Erythroblast (primary cell): Measurements from ENCODE around the gene JAZF1.

ENCODE experiments used
- GATA1 ChIP-seq: IDR thresholded peaks from 2 replicates; pipeline ENCODE4 v1.6.1; 2011; ENCODE audit warnings: low read depth, mild to moderate bottlenecking, control low read depth, low read length, moderate library complexity
- POLR2A ChIP-seq: IDR thresholded peaks from 2 replicates; pipeline ENCODE4 v1.6.1; 2011; ENCODE audit warnings: mild to moderate bottlenecking, low read length

DNA sequence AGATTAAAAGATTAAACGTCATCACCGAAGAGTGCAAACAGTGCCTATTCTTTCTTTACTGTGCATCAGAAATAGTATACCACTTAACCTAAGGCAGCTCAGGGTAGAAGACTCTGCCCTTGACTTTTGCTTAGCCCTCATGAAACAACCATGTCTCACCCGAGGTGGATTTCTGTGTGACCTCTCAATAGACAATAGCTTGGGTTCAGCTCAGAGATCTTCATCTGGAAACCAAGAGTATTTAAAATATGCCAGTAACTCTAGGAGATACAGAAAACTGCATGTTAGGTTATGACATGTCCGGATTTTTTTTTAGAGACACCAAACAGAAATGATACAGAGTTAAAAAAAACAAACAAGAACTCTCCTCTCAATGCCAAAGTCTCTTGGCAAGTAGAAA lies 75.8 kb downstream of the JAZF1 start:
- no peak for TF ChIP-seq POLR2A
- TF ChIP-seq GATA1 = no peak
